ENCODE measurements around the gene STMND1. TPM values are rescaled to one million over a fixed set of nuclear protein-coding genes. Genes with fewer than 3 reads are reported as not detected.

STMND1 gene
- total and polyA plus RNA-seq, 7 donors: 0.27 to 2.1 (median 0.59) TPM; not detected in 3

- intact Hi-C loops (cut with DNase I): no loop called here
- no peaks in the 10 kb centered on the region for H3K27me3 ChIP-seq
- H3K4me3 ChIP-seq: no peak overlapping the region
- TF ChIP-seq CTCF (IDR thresholded peaks at IDR 0.05) (peak in 2 of 4 experiments; percentile 14 to 35), EP300 (IDR thresholded peaks at IDR 0.05) (no peak)
- H3K27ac ChIP-seq: no peak overlapping the region
- no peaks in the 10 kb centered on the region for H3K4me1 ChIP-seq
- no peak for DNase-seq
- H3K36me3 ChIP-seq: no peaks in the 10 kb centered on the region
- no peaks in the 10 kb centered on the region for H3K9me3 ChIP-seq
- 37 to 54% methylated on average over 9 of the region's 9 CpGs for WGBS, 2 donors
Observed at GRCh38 chr6:17167327-17167979, 65.6 kb downstream of the STMND1 start.

GRCh38 chr6:17169291-17169690, 67.4 kb downstream of the STMND1 start:
- intact Hi-C loops (cut with DNase I): no loop called here
- TF ChIP-seq CTCF (IDR thresholded peaks at IDR 0.05) (no peak), POLR2AphosphoS5 (IDR thresholded peaks at IDR 0.05) (no peak), POLR2A (IDR thresholded peaks at IDR 0.05) (no peak), EP300 (IDR thresholded peaks at IDR 0.05) (no peak)

GRCh38 chr6:17169711-17170110, 67.9 kb downstream of the STMND1 start:
- no peaks in the 10 kb centered on the region for H3K27me3 ChIP-seq
- TF ChIP-seq POLR2A (IDR thresholded peaks at IDR 0.05) (no peak), EP300 (IDR thresholded peaks at IDR 0.05) (no peak), CTCF (IDR thresholded peaks at IDR 0.05) (no peak), POLR2AphosphoS5 (IDR thresholded peaks at IDR 0.05) (no peak)
- WGBS, 2 donors: 91 to 95% methylated on average over 6 of the region's 6 CpGs
- peaks cover 0 to 9% (median 2%) of the 10 kb centered on the region in 4 donors for H3K4me1 ChIP-seq
- no peaks in the 10 kb centered on the region for H3K36me3 ChIP-seq
- H3K27ac ChIP-seq: peak overlapping the region in 1 of 4 donors; percentile 9
- no peak overlapping the region for H3K4me3 ChIP-seq
- no peak for DNase-seq
- intact Hi-C loops (cut with DNase I): no loop called here
- no peaks in the 10 kb centered on the region for H3K9me3 ChIP-seq

More at GRCh38 chr6:17169291-17169690, 67.4 kb downstream of the STMND1 start:
- no peak overlapping the region for H3K4me3 ChIP-seq
- H3K27ac ChIP-seq: peak overlapping the region in 1 of 4 donors; percentile 9
- DNase-seq: no peak
- H3K9me3 ChIP-seq: no peaks in the 10 kb centered on the region
- 80 to 84% methylated on average over 6 of the region's 6 CpGs for WGBS, 2 donors
- H3K27me3 ChIP-seq: no peaks in the 10 kb centered on the region
- H3K4me1 ChIP-seq: peaks cover 0 to 9% (median 2%) of the 10 kb centered on the region in 4 donors
- no peaks in the 10 kb centered on the region for H3K36me3 ChIP-seq

GRCh38 chr6:17172836-17173470, 71.1 kb downstream of the STMND1 start:
- Histone ChIP-seq H3K9me3 (no peaks in the 10 kb centered on the region), H3K27ac (no peak overlapping the region), H3K27me3 (no peaks in the 10 kb centered on the region), H3K36me3 (no peaks in the 10 kb centered on the region), H3K4me3 (no peak overlapping the region), H3K4me1 (peaks cover 0 to 11% (median 2%) of the 10 kb centered on the region in 4 donors)
- 63 to 68% methylated on average over 4 of the region's 4 CpGs for WGBS, 2 donors
- intact Hi-C loops (cut with DNase I): no loop called here
- DNase-seq: no peak
- TF ChIP-seq POLR2AphosphoS5 (IDR thresholded peaks at IDR 0.05): no peak
- TF ChIP-seq POLR2A (IDR thresholded peaks at IDR 0.05): no peak
- no peak for TF ChIP-seq CTCF (IDR thresholded peaks at IDR 0.05)
- no peak for TF ChIP-seq EP300 (IDR thresholded peaks at IDR 0.05)

All from sigmoid colon (tissue), 7 donors.